Measurements from ENCODE around the gene PAX7.

DNA sequence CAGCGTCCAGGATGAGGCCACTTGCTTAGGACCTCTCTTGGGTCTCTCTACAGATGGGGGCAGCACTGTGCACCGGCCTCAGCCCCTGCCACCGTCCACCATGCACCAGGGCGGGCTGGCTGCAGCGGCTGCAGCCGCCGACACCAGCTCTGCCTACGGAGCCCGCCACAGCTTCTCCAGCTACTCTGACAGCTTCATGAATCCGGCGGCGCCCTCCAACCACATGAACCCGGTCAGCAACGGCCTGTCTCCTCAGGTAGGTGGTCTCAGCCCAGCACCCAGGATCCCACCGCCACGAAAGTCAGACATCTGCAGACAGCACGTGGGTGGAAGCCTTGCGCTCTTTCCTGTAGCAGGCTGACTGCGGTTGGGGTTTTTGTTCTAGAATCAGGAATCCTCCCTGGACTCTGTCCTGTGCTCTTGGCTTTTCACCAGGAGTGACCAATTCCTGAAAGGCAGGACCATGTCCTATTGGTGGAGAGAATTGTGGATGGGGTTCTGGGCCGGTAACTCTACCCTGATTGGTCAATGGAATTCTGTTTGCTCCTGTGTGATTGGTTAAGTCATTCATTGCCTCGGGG is 72.5 kb downstream of the PAX7 start:
- TF ChIP-seq CTCF (IDR thresholded peaks at IDR 0.05; ENCODE audit: extremely low read depth in 1 of 2, insufficient read depth in 1 of 2, low read depth in 1 of 2, low read length in 2 of 2) (no peak), MAX (IDR thresholded peaks at IDR 0.05; ENCODE audit: insufficient read depth, insufficient read length) (no peak)
